HEK293T (cell line): ENCODE measurements around the gene HSD3B2.

ENCODE experiments used
- CTCF ChIA-PET: fragments of 350-600 bp; formaldehyde crosslinking; extraction: SDS; loops from one replicate; lab custom pipeline; 2021; ENCODE audit warnings: antibody characterized with exemption, inconsistent platforms; lab: Yijun Ruan, JAX
- POLR2A ChIA-PET: fragments of 350-600 bp; formaldehyde crosslinking; extraction: SDS; loops from one replicate; lab custom pipeline; 2020; ENCODE audit warnings: antibody characterized with exemption, inconsistent platforms; lab: Yijun Ruan, JAX
- DNase-seq: peaks from one replicate; pipeline ENCODE4 v3.0.0; 2012; ENCODE audit warnings: mixed read lengths; ENCODE audit errors: extremely low spot score
- ARNT ChIP-seq: fragments of 450-650 bp; IDR thresholded peaks from 2 replicates; pipeline ENCODE4 v1.6.1; 2017; ENCODE audit warnings: mild to moderate bottlenecking
- BHLHE40 ChIP-seq: fragments of 450-650 bp; IDR thresholded peaks from 2 replicates; pipeline ENCODE4 v1.6.1; 2016; ENCODE audit warnings: mild to moderate bottlenecking, moderate library complexity, borderline replicate concordance
- CTBP1 ChIP-seq: fragments of 450-650 bp; IDR thresholded peaks from 2 replicates; pipeline ENCODE4 v1.6.1; 2016; ENCODE audit warnings: borderline replicate concordance
- ELF4 ChIP-seq: fragments of 450-650 bp; IDR thresholded peaks from 2 replicates; pipeline ENCODE4 v1.6.1; 2017; ENCODE audit warnings: antibody characterized with exemption
- FOXA1 ChIP-seq: fragments of 450-650 bp; IDR thresholded peaks from 2 replicates; pipeline ENCODE4 v1.6.1; 2016; ENCODE audit warnings: mild to moderate bottlenecking
- FOXK2 ChIP-seq: fragments of 450-650 bp; IDR thresholded peaks from 2 replicates; pipeline ENCODE4 v1.6.1; 2016; ENCODE audit warnings: mild to moderate bottlenecking
- FOXM1 ChIP-seq: fragments of 450-650 bp; IDR thresholded peaks from 2 replicates; pipeline ENCODE4 v1.6.1; 2017; ENCODE audit warnings: mild to moderate bottlenecking, borderline replicate concordance
- HDGF ChIP-seq: fragments of 450-650 bp; IDR thresholded peaks from 2 replicates; pipeline ENCODE4 v1.6.1; 2017; ENCODE audit warnings: antibody characterized with exemption, borderline replicate concordance
- L3MBTL2 ChIP-seq: fragments of 450-650 bp; conservative IDR thresholded peaks from 2 replicates; pipeline ENCODE4 v1.6.1; 2016; ENCODE audit warnings: mild to moderate bottlenecking
- LEF1 ChIP-seq: fragments of 450-650 bp; IDR thresholded peaks from 2 replicates; pipeline ENCODE4 v1.6.1; 2017; ENCODE audit warnings: mild to moderate bottlenecking, borderline replicate concordance
- NFRKB ChIP-seq: fragments of 450-650 bp; IDR thresholded peaks from 2 replicates; pipeline ENCODE4 v1.6.1; 2016; ENCODE audit warnings: mild to moderate bottlenecking, moderate library complexity
- SP1 ChIP-seq: fragments of 450-650 bp; IDR thresholded peaks from 2 replicates; pipeline ENCODE4 v1.6.1; 2017
- SUZ12 ChIP-seq: fragments of 450-650 bp; IDR thresholded peaks from 2 replicates; pipeline ENCODE4 v1.6.1; 2016; ENCODE audit warnings: mild to moderate bottlenecking
- TARDBP ChIP-seq: fragments of 450-650 bp; IDR thresholded peaks from 2 replicates; pipeline ENCODE4 v1.6.1; 2016
- ZNF384 ChIP-seq: fragments of 450-650 bp; IDR thresholded peaks from 2 replicates; pipeline ENCODE4 v1.6.1; 2016
- TF ChIP-seq, protein P1 (sequence below): fragments of 450-650 bp; IDR thresholded peaks from 2 replicates; pipeline ENCODE4 v1.6.1; 2016

HSD3B2 gene

GRCh38 chr1:119467219-119467618 lies 52.3 kb downstream of the HSD3B2 start:
- TF ChIP-seq HDGF (no peak), FOXK2 (no peak), CTBP1 (no peak), TARDBP (no peak), SUZ12 (no peak)
- POLR2A ChIA-PET: no interaction called here
- CTCF ChIA-PET: interaction anchor here (0.6 to 0.8 kb wide), 3 partner anchors 8 to 190 kb away, joined by 3 to 6 read pairs (median 3); no protein-coding TSS in a partner anchor
- no peak for DNase-seq

GRCh38 chr1:119467857-119468668 lies 53.1 kb downstream of the HSD3B2 start:
- ChIA-PET POLR2A (no interaction called here), CTCF (interaction anchor here (0.6 to 0.7 kb wide), 2 partner anchors 8 to 95 kb away, joined by 3 read pairs; no protein-coding TSS in a partner anchor)
- no peak for TF ChIP-seq FOXM1
- DNase-seq: no peak

DNA sequence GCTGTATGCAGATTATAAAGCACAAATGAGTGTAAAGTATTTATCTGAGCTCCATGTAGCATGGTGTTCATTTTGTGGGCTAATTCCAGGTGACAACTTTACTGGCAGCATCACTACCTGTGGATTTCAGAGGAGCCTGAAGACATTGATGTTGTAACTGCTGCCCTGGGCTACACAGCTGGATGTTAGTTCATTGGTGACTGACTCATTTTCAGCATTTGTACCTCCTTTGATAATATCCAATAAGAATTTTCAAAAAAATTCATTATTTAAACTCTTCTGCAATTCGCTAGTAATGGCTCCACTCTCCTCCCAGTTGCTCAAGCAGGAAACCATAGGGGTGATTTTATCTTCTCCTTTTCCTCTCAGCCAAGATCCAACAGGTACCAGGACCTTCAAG lies 54.8 kb downstream of the HSD3B2 start:
- DNase-seq: no peak
- ChIA-PET CTCF (no interaction called here), POLR2A (no interaction called here)
- TF ChIP-seq FOXM1: no peak
- no peak for TF ChIP-seq SP1
- no peak for TF ChIP-seq HDGF

DNA sequence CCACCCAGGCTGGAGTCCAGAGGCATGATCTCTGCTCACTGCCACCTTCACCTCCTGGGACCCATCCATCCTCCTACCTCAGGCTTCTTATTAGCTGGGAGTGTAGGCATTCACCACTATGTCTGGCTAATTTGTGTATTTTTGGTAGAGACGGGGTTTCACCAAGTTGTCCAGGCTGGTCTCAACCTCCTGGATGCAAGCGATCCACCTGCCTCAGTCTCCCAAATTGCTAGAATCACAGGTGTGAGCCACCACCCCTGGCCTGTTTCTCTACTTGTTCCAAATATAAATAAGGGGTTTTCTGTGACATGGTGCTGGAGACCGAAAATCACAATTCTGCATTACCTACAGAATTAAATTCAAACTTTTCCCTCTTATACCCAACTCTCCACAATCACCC lies 55.4 kb downstream of the HSD3B2 start:
- TF ChIP-seq SP1: no peak
- no peak for TF ChIP-seq FOXM1
- TF ChIP-seq NFRKB: no peak
- no peak for TF ChIP-seq ZNF384
- TF ChIP-seq LEF1: no peak
- no peak for TF ChIP-seq TARDBP
- no peak for TF ChIP-seq ARNT
- no peak for TF ChIP-seq L3MBTL2
- TF ChIP-seq HDGF: no peak
- TF ChIP-seq, protein P1, sequence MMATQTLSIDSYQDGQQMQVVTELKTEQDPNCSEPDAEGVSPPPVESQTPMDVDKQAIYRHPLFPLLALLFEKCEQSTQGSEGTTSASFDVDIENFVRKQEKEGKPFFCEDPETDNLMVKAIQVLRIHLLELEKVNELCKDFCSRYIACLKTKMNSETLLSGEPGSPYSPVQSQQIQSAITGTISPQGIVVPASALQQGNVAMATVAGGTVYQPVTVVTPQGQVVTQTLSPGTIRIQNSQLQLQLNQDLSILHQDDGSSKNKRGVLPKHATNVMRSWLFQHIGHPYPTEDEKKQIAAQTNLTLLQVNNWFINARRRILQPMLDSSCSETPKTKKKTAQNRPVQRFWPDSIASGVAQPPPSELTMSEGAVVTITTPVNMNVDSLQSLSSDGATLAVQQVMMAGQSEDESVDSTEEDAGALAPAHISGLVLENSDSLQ: no peak
- no peak for TF ChIP-seq BHLHE40
- no peak for TF ChIP-seq FOXA1
- TF ChIP-seq ELF4: no peak
- no peak for TF ChIP-seq FOXK2
- TF ChIP-seq SUZ12: no peak
- TF ChIP-seq CTBP1: no peak
- DNase-seq: no peak
- ChIA-PET POLR2A (no interaction called here), CTCF (no interaction called here)

- CTCF ChIA-PET: interaction anchor here (1.2 kb wide), 1 partner anchor 9 kb away, joined by 3 read pairs; no protein-coding TSS in a partner anchor
- POLR2A ChIA-PET: no interaction called here
- DNase-seq: no peak
- TF ChIP-seq ARNT: no peak
- no peak for TF ChIP-seq FOXM1
- TF ChIP-seq FOXK2: no peak
- no peak for TF ChIP-seq ELF4
- TF ChIP-seq, protein P1: no peak
- no peak for TF ChIP-seq SUZ12
Measured at GRCh38 chr1:119470958-119471357, 56.0 kb downstream of the HSD3B2 start.

DNA sequence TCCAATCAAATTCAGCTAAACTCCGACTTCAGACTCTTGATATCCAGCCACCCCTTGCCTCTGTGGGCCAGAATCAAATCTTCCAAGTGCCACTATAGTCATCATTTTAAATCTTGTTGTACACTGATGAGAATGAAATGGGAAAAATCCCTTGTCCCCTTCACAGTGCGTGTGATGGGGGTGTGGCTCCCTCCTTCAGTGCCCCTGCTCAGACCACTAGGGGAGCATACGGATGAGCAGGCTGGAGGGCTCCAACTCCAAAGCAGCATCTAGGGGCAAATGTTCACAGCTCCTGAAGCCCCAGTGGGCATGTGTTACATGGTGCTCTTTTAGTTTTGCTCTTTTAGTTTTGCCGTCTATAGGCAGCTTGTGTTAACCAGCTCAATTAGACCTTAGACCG lies 56.6 kb downstream of the HSD3B2 start:
- TF ChIP-seq SP1: no peak
- no peak for TF ChIP-seq HDGF
- TF ChIP-seq L3MBTL2: no peak
- no peak for TF ChIP-seq ELF4
- no peak for TF ChIP-seq ARNT
- TF ChIP-seq, protein P1: no peak
- no peak for TF ChIP-seq ZNF384
- TF ChIP-seq SUZ12: no peak
- no peak for TF ChIP-seq LEF1
- TF ChIP-seq BHLHE40: no peak
- TF ChIP-seq FOXM1: no peak
- TF ChIP-seq NFRKB: no peak
- no peak for TF ChIP-seq FOXA1
- no peak for TF ChIP-seq FOXK2
- POLR2A ChIA-PET: no interaction called here
- DNase-seq: no peak
- CTCF ChIA-PET: interaction anchor here (0.6 to 1.2 kb wide), 2 partner anchors 10 to 286 kb away, joined by 3 read pairs; no protein-coding TSS in a partner anchor
